D341Med (cell line): Measurements from ENCODE around the gene HAVCR2.

Experiments used
- DNase-seq: peaks from one replicate; pipeline ENCODE4 v3.0.0; 2012; ENCODE audit warnings: low spot score

HAVCR2 gene

GRCh38 chr5:157108976-157109375 is at the start of gene HAVCR2:
Gene HAVCR2 (minus strand): TSS chr5:157109044. CDS start chr5:157108983, 61 bp downstream.
- no peak for DNase-seq

GRCh38 chr5:157157293-157157891 is 48.5 kb upstream of the HAVCR2 start:
- DNase-seq, result no peak

GRCh38 chr5:157155297-157155696 is 46.5 kb upstream of the HAVCR2 start:
- DNase-seq, result no peak

GRCh38 chr5:157150995-157151394 is 42.2 kb upstream of the HAVCR2 start:
- DNase-seq, result no peak

GRCh38 chr5:157148734-157149615 is 40.1 kb upstream of the HAVCR2 start:
- DNase-seq, result peak; percentile 71

- DNase-seq, result peak; percentile 60
Measured at GRCh38 chr5:157143127-157143971, 34.5 kb upstream of the HAVCR2 start.

GRCh38 chr5:157142317-157143126 is 33.7 kb upstream of the HAVCR2 start, which contains the start of gene MED7:
Gene MED7 (minus strand): TSS chr5:157142865. CDS start chr5:157139431, 3,434 bp downstream.
- DNase-seq, result peak; percentile 94

GRCh38 chr5:157137691-157138090 is 28.8 kb upstream of the HAVCR2 start:
- DNase-seq, result no peak

GRCh38 chr5:157132281-157132612 is 23.4 kb upstream of the HAVCR2 start:
- DNase-seq, result no peak

GRCh38 chr5:157130925-157131324 is 22.1 kb upstream of the HAVCR2 start:
- DNase-seq, result no peak

GRCh38 chr5:157121709-157122108 is 12.9 kb upstream of the HAVCR2 start:
- no peak for DNase-seq

- DNase-seq, result no peak
Measured at GRCh38 chr5:157120102-157120501, 11.3 kb upstream of the HAVCR2 start.

- no peak for DNase-seq
Measured at GRCh38 chr5:157116483-157116954, 7.7 kb upstream of the HAVCR2 start.

GRCh38 chr5:157115502-157115901 is 6.7 kb upstream of the HAVCR2 start:
- no peak for DNase-seq

GRCh38 chr5:157115012-157115411 is 6.2 kb upstream of the HAVCR2 start:
- no peak for DNase-seq

- DNase-seq, result no peak
Measured at GRCh38 chr5:157113002-157113401, 4.2 kb upstream of the HAVCR2 start.

GRCh38 chr5:157109744-157110143 is 900 bp upstream of the HAVCR2 start:
- DNase-seq, result no peak

- DNase-seq, result no peak
Measured at GRCh38 chr5:157107508-157107907, 1.3 kb downstream of the HAVCR2 start.

GRCh38 chr5:157106630-157107461 is 2.0 kb downstream of the HAVCR2 start:
- DNase-seq, result no peak

GRCh38 chr5:157100140-157100679 is 8.6 kb downstream of the HAVCR2 start:
- no peak for DNase-seq
